GM18868 (cell line): ENCODE data around the gene CAPN3.

Experiments
- ATAC-seq: cut with Tn5 transposase; IDR thresholded peaks from one replicate; pipeline ENCODE4 v1.9.1; 2021; ENCODE audit warnings: mild to moderate bottlenecking, moderate library complexity; ENCODE audit not compliant: unreplicated experiment

CAPN3 gene

GRCh38 chr15:42392309-42393024 lies 33.2 kb downstream of the CAPN3 start:
- no peak for ATAC-seq

- ATAC-seq: no peak
These were observed 34.8 kb downstream of the CAPN3 start for GRCh38 chr15:42394106-42394505.

- ATAC-seq: no peak
These were observed 36.5 kb downstream of the CAPN3 start for GRCh38 chr15:42395838-42396237.

GRCh38 chr15:42401544-42402454 lies 42.5 kb downstream of the CAPN3 start:
- ATAC-seq: no peak

- ATAC-seq: no peak
These were observed 43.3 kb downstream of the CAPN3 start for GRCh38 chr15:42402455-42403205.

GRCh38 chr15:42403389-42403788 lies 44.1 kb downstream of the CAPN3 start:
- ATAC-seq: no peak

GRCh38 chr15:42404461-42405235 lies 45.3 kb downstream of the CAPN3 start:
- no peak for ATAC-seq

GRCh38 chr15:42405863-42406482 lies 46.7 kb downstream of the CAPN3 start:
- no peak for ATAC-seq

GRCh38 chr15:42408178-42408577 lies 48.9 kb downstream of the CAPN3 start:
- ATAC-seq: no peak

- ATAC-seq: no peak
These were observed 49.7 kb downstream of the CAPN3 start for GRCh38 chr15:42409011-42409410.

GRCh38 chr15:42411884-42412283 lies 52.6 kb downstream of the CAPN3 start:
- no peak for ATAC-seq

GRCh38 chr15:42413920-42414319 lies 54.6 kb downstream of the CAPN3 start:
- ATAC-seq: no peak

GRCh38 chr15:42419369-42419768 lies 60.1 kb downstream of the CAPN3 start:
- ATAC-seq: no peak

GRCh38 chr15:42421376-42421775 lies 62.1 kb downstream of the CAPN3 start:
- no peak for ATAC-seq

- no peak for ATAC-seq
These were observed 68.3 kb downstream of the CAPN3 start for GRCh38 chr15:42427429-42428223.

- no peak for ATAC-seq
These were observed 85.2 kb downstream of the CAPN3 start for GRCh38 chr15:42444415-42445063.

- ATAC-seq: no peak
These were observed 86.2 kb downstream of the CAPN3 start for GRCh38 chr15:42445551-42445950.

GRCh38 chr15:42447599-42447998 lies 88.3 kb downstream of the CAPN3 start:
- ATAC-seq: no peak

- no peak for ATAC-seq
These were observed 89.0 kb downstream of the CAPN3 start for GRCh38 chr15:42448281-42448680.
